GM12892 (cell line): Measurements from ENCODE around the gene CBFB.

Experiments used
- POLR2A ChIP-seq: IDR thresholded peaks from 2 replicates; pipeline ENCODE4 v1.6.1; 2011; ENCODE audit warnings: low read depth, low read length, control low read depth
- TAF1 ChIP-seq: IDR thresholded peaks from 2 replicates; pipeline ENCODE4 v1.6.1; 2011; ENCODE audit warnings: low read depth, mild to moderate bottlenecking, control low read depth, low read length, borderline replicate concordance

- no peak for TF ChIP-seq POLR2A
- no peak for TF ChIP-seq TAF1
Measured at GRCh38 chr16:67024384-67025209, 4.4 kb upstream of the CBFB start.
